HepG2 (cell line): Measurements from ENCODE around the gene SLC13A3. TPM values are rescaled to one million over a fixed set of nuclear protein-coding genes. Genes with fewer than 3 reads are reported as not detected.
A peak's percentile ranks its signal among the peaks of the same experiment; 100 is the strongest.

Source experiments
- AGO2 ChIP-seq: fragments of 200-400 bp; formaldehyde crosslinking; optimal IDR thresholded peaks from 2 replicates; pipeline ENCODE3; 2017; ENCODE audit warnings: mild to moderate bottlenecking, low read depth, low read length, moderate library complexity
- CAMTA2 ChIP-seq: sonication (generic); formaldehyde crosslinking; IDR thresholded peaks from 2 replicates; pipeline ENCODE4 v1.4.0; 2020; ENCODE audit warnings: mild to moderate bottlenecking, missing genetic modification reagents, borderline replicate concordance
- CENPBD1 ChIP-seq: sonication (generic); formaldehyde crosslinking; IDR thresholded peaks from 2 replicates; pipeline ENCODE4 v1.8.0; 2022; ENCODE audit warnings: missing genetic modification reagents, low read depth, mild to moderate bottlenecking, borderline replicate concordance
- FOXO1 ChIP-seq: sonication (generic); formaldehyde crosslinking; IDR thresholded peaks from 2 replicates; pipeline ENCODE4 v1.4.0; 2020; ENCODE audit warnings: missing genetic modification reagents
- KAT7 ChIP-seq: IDR thresholded peaks from 2 replicates; pipeline ENCODE4 v1.6.1; 2018; ENCODE audit warnings: borderline replicate concordance, missing compliant biosample characterization
- KAT8 ChIP-seq: IDR thresholded peaks from 2 replicates; pipeline ENCODE4 v1.6.1; 2016; ENCODE audit warnings: missing genetic modification reagents, missing compliant biosample characterization
- KDM6A ChIP-seq: IDR thresholded peaks from 2 replicates; pipeline ENCODE4 v1.6.1; 2016; ENCODE audit warnings: low read depth
- RNF219 ChIP-seq: sonication (generic); formaldehyde crosslinking; IDR thresholded peaks from 2 replicates; pipeline ENCODE4 v1.5.0; 2020; ENCODE audit warnings: mild to moderate bottlenecking, missing genetic modification reagents
- SMAD3 ChIP-seq: sonication (generic); formaldehyde crosslinking; IDR thresholded peaks from 2 replicates; pipeline ENCODE4 v1.4.0; 2020; ENCODE audit warnings: missing genetic modification reagents
- SMAD9 ChIP-seq: sonication (generic); formaldehyde crosslinking; IDR thresholded peaks from 2 replicates; pipeline ENCODE4 v1.5.1; 2020; ENCODE audit warnings: mild to moderate bottlenecking, missing genetic modification reagents
- SMARCE1 ChIP-seq: fragments of 450-650 bp; IDR thresholded peaks from 2 replicates; pipeline ENCODE4 v1.6.1; 2017; ENCODE audit warnings: borderline replicate concordance
- SRY ChIP-seq: sonication (generic); formaldehyde crosslinking; IDR thresholded peaks from 2 replicates; pipeline ENCODE4 v1.8.0; 2022; ENCODE audit warnings: mild to moderate bottlenecking, missing genetic modification reagents
- SYNCRIP ChIP-seq: fragments of 200-400 bp; formaldehyde crosslinking; IDR thresholded peaks from 2 replicates; pipeline ENCODE4 v1.6.1; 2018; ENCODE audit warnings: mild to moderate bottlenecking, low read depth, low read length; ENCODE audit not compliant: insufficient read depth
- TAF1 ChIP-seq: sonication (generic); formaldehyde crosslinking; IDR thresholded peaks from 2 replicates; pipeline ENCODE4 v1.4.0; 2020; ENCODE audit warnings: missing genetic modification reagents
- THAP8 ChIP-seq: sonication (generic); formaldehyde crosslinking; IDR thresholded peaks from 2 replicates; pipeline ENCODE4 v1.5.1; 2020; ENCODE audit warnings: missing genetic modification reagents, mild to moderate bottlenecking, borderline replicate concordance
- ZFP1 ChIP-seq: IDR thresholded peaks from 2 replicates; pipeline ENCODE4 v1.6.1; 2016
- ZFP36 ChIP-seq: fragments of 150-350 bp; IDR thresholded peaks from 2 replicates; pipeline ENCODE4 v1.6.1; 2018; ENCODE audit warnings: borderline replicate concordance, low read length, low read depth; ENCODE audit not compliant: partially characterized antibody
- ZGPAT ChIP-seq: IDR thresholded peaks from 2 replicates; pipeline ENCODE4 v1.6.1; 2016; ENCODE audit warnings: mild to moderate bottlenecking
- ZNF232 ChIP-seq: sonication (generic); formaldehyde crosslinking; IDR thresholded peaks from 2 replicates; pipeline ENCODE4 v1.4.0; 2020; ENCODE audit warnings: missing genetic modification reagents, borderline replicate concordance
- ZNF446 ChIP-seq: sonication (generic); formaldehyde crosslinking; IDR thresholded peaks from 2 replicates; pipeline ENCODE4 v1.5.0; 2020; ENCODE audit warnings: mild to moderate bottlenecking, missing genetic modification reagents
- ZNF556 ChIP-seq: sonication (generic); formaldehyde crosslinking; IDR thresholded peaks from 2 replicates; pipeline ENCODE4 v1.4.0; 2020; ENCODE audit warnings: mild to moderate bottlenecking, missing genetic modification reagents, borderline replicate concordance
- ZNF569 ChIP-seq: sonication (generic); formaldehyde crosslinking; IDR thresholded peaks from 2 replicates; pipeline ENCODE4 v1.5.0; 2020; ENCODE audit warnings: mild to moderate bottlenecking, missing genetic modification reagents, moderate library complexity, borderline replicate concordance
- ZNF710 ChIP-seq: sonication (generic); formaldehyde crosslinking; IDR thresholded peaks from 2 replicates; pipeline ENCODE4 v1.5.0; 2020; ENCODE audit warnings: mild to moderate bottlenecking, missing genetic modification reagents, borderline replicate concordance
- polyA plus RNA-seq, 8 experiments: library from polyadenylated mRNA; depleted of rRNA in 3 of 8; stranded (reverse) in 7 of 8; unstranded in 1 of 8; fragments of >200 nt; fragmentation: Illumina TruSeq in 4 of 8; extraction: Trizol in 4 of 8; gene quantifications; 2 replicates each; pipeline versions ENCODE4 v1.2.1 to v1.2.3, GENCODE V29; 2011 to 2016; ENCODE audit warnings: low read depth in 4 of 8, missing spikeins in 1 of 8, mixed read lengths in 1 of 8; ENCODE audit not compliant: insufficient read depth in 1 of 8
- total RNA-seq, 5 experiments: library from RNA; depleted of rRNA; stranded (reverse); fragments of >200 nt; fragmentation: Illumina TruSeq; extraction: Trizol; gene quantifications; 2 replicates each; pipeline ENCODE4 v1.2.3, GENCODE V29; 2016; ENCODE audit warnings: low read depth in 1 of 5

The SLC13A3 gene
- total and polyA plus RNA-seq, 2 of the 13 experiments (the other 11 are each of a cell fraction or from before 2014, with no cell fraction given): 66.5 to 76.0 TPM

GRCh38 chr20:46670585-46671584 lies 19.6 kb upstream of the SLC13A3 start (continued):
- TF ChIP-seq THAP8: no peak
- TF ChIP-seq SYNCRIP: no peak
- no peak for TF ChIP-seq KAT7 (CRISPR knock-in tag)
- peak; percentile 57; the same call in 1 of the 2 replicates for TF ChIP-seq SRY (CRISPR knock-in tag)
- no peak for TF ChIP-seq AGO2
- no peak for TF ChIP-seq SMARCE1
- TF ChIP-seq KAT8 (CRISPR knock-in tag): peak; percentile 93
- no peak for TF ChIP-seq ZFP36
- peak; percentile 57; the same call in 1 of the 2 replicates for TF ChIP-seq KDM6A (CRISPR knock-in tag)
- peak; percentile 98 for TF ChIP-seq FOXO1 (CRISPR knock-in tag)
- TF ChIP-seq ZNF556: peak; percentile 54
- TF ChIP-seq RNF219 (CRISPR knock-in tag): no peak
- no peak for TF ChIP-seq CENPBD1 (CRISPR knock-in tag)
- no peak for TF ChIP-seq ZNF569 (CRISPR knock-in tag)
- TF ChIP-seq ZGPAT (CRISPR knock-in tag): peak; percentile 99
- peak; percentile 97 for TF ChIP-seq SMAD3 (CRISPR knock-in tag)
- TF ChIP-seq ZNF710 (CRISPR knock-in tag): peak; percentile 94
- peak; percentile 59; the same call in 1 of the 2 replicates for TF ChIP-seq SMAD9
- TF ChIP-seq ZNF446 (CRISPR knock-in tag): no peak
- TF ChIP-seq ZNF232: 0 out of 2 replicates have a peak, but pooled peaks have one; percentile 22
- peak; percentile 51; the same call in 1 of the 2 replicates for TF ChIP-seq TAF1 (CRISPR knock-in tag)
- no peak for TF ChIP-seq CAMTA2
- peak; percentile 85; the same call in 1 of the 2 replicates for TF ChIP-seq ZFP1 (CRISPR knock-in tag)
